WTC11 (cell line): ENCODE data around the gene HNRNPA0.

ENCODE experiments used
- CBFB ChIP-seq: sonication (generic); formaldehyde crosslinking; IDR thresholded peaks from 2 replicates; pipeline ENCODE4 v1.8.1; 2022; ENCODE audit warnings: mild to moderate bottlenecking, low read depth, missing genetic modification reagents
- CREB1 ChIP-seq: sonication (generic); formaldehyde crosslinking; IDR thresholded peaks from 2 replicates; pipeline ENCODE4 v1.8.0; 2023; ENCODE audit warnings: mild to moderate bottlenecking, missing genetic modification reagents
- CTCF ChIP-seq: fragments of 200-600 bp; IDR thresholded peaks from 2 replicates; pipeline ENCODE4 v1.8.0; 2022; ENCODE audit warnings: antibody characterized with exemption
- ELF4 ChIP-seq: sonication (generic); formaldehyde crosslinking; IDR thresholded peaks from 2 replicates; pipeline ENCODE4 v1.8.1; 2022; ENCODE audit warnings: low read depth, mild to moderate bottlenecking, moderate library complexity, missing genetic modification reagents
- FOXJ3 ChIP-seq: sonication (generic); formaldehyde crosslinking; IDR thresholded peaks from 2 replicates; pipeline ENCODE4 v1.9.0; 2021; ENCODE audit warnings: missing genetic modification reagents, mild to moderate bottlenecking, borderline replicate concordance
- FOXP4 ChIP-seq: sonication (generic); formaldehyde crosslinking; IDR thresholded peaks from 2 replicates; pipeline ENCODE4 v1.8.0; 2022; ENCODE audit warnings: mild to moderate bottlenecking, missing genetic modification reagents
- NFYB ChIP-seq: sonication (generic); formaldehyde crosslinking; conservative IDR thresholded peaks from 2 replicates; pipeline ENCODE4 v1.8.0; 2022; ENCODE audit warnings: low read depth, missing genetic modification reagents
- PRRX2 ChIP-seq: fragments of 250-450 bp; sonication (Bioruptor Pico); IDR thresholded peaks from 2 replicates; pipeline ENCODE4 v1.8.0; 2021; ENCODE audit warnings: mild to moderate bottlenecking
- RORB ChIP-seq: fragments of 250-450 bp; sonication (Bioruptor Pico); IDR thresholded peaks from 2 replicates; pipeline ENCODE4 v1.9.0; 2021; ENCODE audit warnings: mild to moderate bottlenecking
- SMAD4 ChIP-seq: sonication (generic); formaldehyde crosslinking; IDR thresholded peaks from 2 replicates; pipeline ENCODE4 v1.8.0; 2022; ENCODE audit warnings: mild to moderate bottlenecking, missing genetic modification reagents
- TCF7 ChIP-seq: sonication (generic); formaldehyde crosslinking; IDR thresholded peaks from 2 replicates; pipeline ENCODE4 v1.8.0; 2022; ENCODE audit warnings: mild to moderate bottlenecking, low read depth, missing genetic modification reagents, moderate library complexity
- ZBTB43 ChIP-seq: sonication (generic); formaldehyde crosslinking; IDR thresholded peaks from 2 replicates; pipeline ENCODE4 v1.8.1; 2023; ENCODE audit warnings: mild to moderate bottlenecking, missing genetic modification reagents
- TF ChIP-seq, protein P1 (sequence below): sonication (generic); formaldehyde crosslinking; IDR thresholded peaks from 2 replicates; pipeline ENCODE4 v1.8.0; 2022; ENCODE audit warnings: mild to moderate bottlenecking, missing genetic modification reagents

GRCh38 chr5:137703565-137703964 is 50.6 kb downstream of the HNRNPA0 start:
- no peak for TF ChIP-seq CTCF
- no peak for TF ChIP-seq FOXJ3 (CRISPR knock-in tag)
- TF ChIP-seq ZBTB43, result no peak
- TF ChIP-seq ELF4 (CRISPR knock-in tag), result no peak
- no peak for TF ChIP-seq TCF7 (CRISPR knock-in tag)
- TF ChIP-seq CBFB (CRISPR knock-in tag), result no peak
- no peak for TF ChIP-seq NFYB
- TF ChIP-seq CREB1 (CRISPR knock-in tag), result no peak
- no peak for TF ChIP-seq SMAD4 (CRISPR knock-in tag)
- TF ChIP-seq, protein P1, sequence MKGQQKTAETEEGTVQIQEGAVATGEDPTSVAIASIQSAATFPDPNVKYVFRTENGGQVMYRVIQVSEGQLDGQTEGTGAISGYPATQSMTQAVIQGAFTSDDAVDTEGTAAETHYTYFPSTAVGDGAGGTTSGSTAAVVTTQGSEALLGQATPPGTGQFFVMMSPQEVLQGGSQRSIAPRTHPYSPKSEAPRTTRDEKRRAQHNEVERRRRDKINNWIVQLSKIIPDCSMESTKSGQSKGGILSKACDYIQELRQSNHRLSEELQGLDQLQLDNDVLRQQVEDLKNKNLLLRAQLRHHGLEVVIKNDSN (CRISPR knock-in tag), result no peak
- no peak for TF ChIP-seq RORB (CRISPR knock-in tag)
- no peak for TF ChIP-seq PRRX2 (CRISPR knock-in tag)
- no peak for TF ChIP-seq FOXP4 (CRISPR knock-in tag)
